Keratinocyte (primary cell): ENCODE results near the gene DNAJC27. TPM values are rescaled to one million over a fixed set of nuclear protein-coding genes. Genes with fewer than 3 reads are reported as not detected.

ENCODE experiments used
- DNase-seq: peaks from one replicate; pipeline ENCODE4 v3.0.0-alpha.2; 2011; ENCODE audit warnings: low read depth, missing footprints, low spot score
- FAIRE-seq: peaks from 2 replicates; lab custom pipeline; 2011; peaks lifted over from hg19 to GRCh38; lab: Jason Lieb, UNC
- H2AFZ ChIP-seq: 2 replicates; pipeline ENCODE4 v1.6.0; 2012; ENCODE audit warnings: low read length, control low read depth, inconsistent platforms; ENCODE audit not compliant: control insufficient read depth
- H3K27ac ChIP-seq: 2 replicates; pipeline ENCODE4 v1.5.1; 2011; ENCODE audit warnings: low read length; ENCODE audit not compliant: control insufficient read depth, insufficient read depth
- H3K27me3 ChIP-seq: 3 replicates; pipeline ENCODE4 v1.6.0; 2011; ENCODE audit warnings: low read length; ENCODE audit not compliant: control insufficient read depth, insufficient read depth; ENCODE audit errors: extremely low read depth
- H3K36me3 ChIP-seq, 2 experiments: 2 replicates in 1 of 2; 3 replicates in 1 of 2; pipeline ENCODE4 v1.5.1; 2011; ENCODE audit warnings: low read length in 2 of 2, mild to moderate bottlenecking in 1 of 2; ENCODE audit not compliant: control insufficient read depth in 2 of 2, insufficient read depth in 2 of 2; ENCODE audit errors: extremely low read depth in 1 of 2
- H3K4me1 ChIP-seq: 3 replicates; pipeline ENCODE4 v1.5.1; 2011; ENCODE audit warnings: low read length; ENCODE audit not compliant: control insufficient read depth, insufficient read depth; ENCODE audit errors: extremely low read depth
- H3K4me2 ChIP-seq: 3 replicates; pipeline ENCODE4 v1.6.0; 2011; ENCODE audit warnings: low read depth, low read length; ENCODE audit not compliant: control insufficient read depth, insufficient read depth; ENCODE audit errors: extremely low read depth
- H3K4me3 ChIP-seq, 3 experiments: fragments of 200-600 bp in 1 of 3; sonication (generic) in 1 of 3; 2 replicates in 2 of 3; 3 replicates in 1 of 3; pipeline ENCODE4 v1.5.1; 2011 to 2016; ENCODE audit warnings: low read length in 3 of 3, mild to moderate bottlenecking in 3 of 3, control low read depth in 2 of 3, inconsistent platforms in 1 of 3, low read depth in 1 of 3, mixed read lengths in 1 of 3, mixed run types in 1 of 3, moderate library complexity in 1 of 3; ENCODE audit not compliant: control insufficient read depth in 2 of 3, insufficient read depth in 2 of 3; ENCODE audit errors: extremely low read depth in 1 of 3
- H3K79me2 ChIP-seq: 2 replicates; pipeline ENCODE4 v1.6.0; 2012; ENCODE audit warnings: low read length; ENCODE audit not compliant: control insufficient read depth, insufficient read depth
- H3K9ac ChIP-seq: 3 replicates; pipeline ENCODE4 v1.6.0; 2011; ENCODE audit warnings: low read length; ENCODE audit not compliant: control insufficient read depth, insufficient read depth; ENCODE audit errors: extremely low read depth
- H3K9me1 ChIP-seq: 3 replicates; pipeline ENCODE4 v1.6.0; 2011; ENCODE audit warnings: low read length; ENCODE audit not compliant: control insufficient read depth, insufficient read depth; ENCODE audit errors: extremely low read depth
- H3K9me3 ChIP-seq: 2 replicates; pipeline ENCODE4 v1.5.1; 2012; ENCODE audit warnings: low read depth, low read length; ENCODE audit not compliant: control insufficient read depth
- H4K20me1 ChIP-seq: 3 replicates; pipeline ENCODE4 v1.6.0; 2011; ENCODE audit warnings: low read length; ENCODE audit not compliant: control insufficient read depth, insufficient read depth; ENCODE audit errors: extremely low read depth
- EZH2 ChIP-seq: IDR thresholded peaks from one replicate; pipeline ENCODE4 v1.6.1; 2012; ENCODE audit warnings: inconsistent platforms, mild to moderate bottlenecking, low read length, moderate library complexity
- dilution Hi-C: fragments of 300-500 bp; cut with MboI; formaldehyde crosslinking; loops from one replicate; pipeline ENCODE4 v1.7.0; 2020; ENCODE audit warnings: low sequenced_read_pairs; ENCODE audit not compliant: extremely low pct_ligation_motif_present
- polyA plus RNA-seq, 5 experiments: library from polyadenylated mRNA; depleted of rRNA in 3 of 5; stranded (reverse) in 3 of 5; stranded (forward) in 1 of 5; unstranded in 1 of 5; fragments of >200 nt; gene quantifications; 1 replicate in 1 of 5; 2 replicates in 3 of 5; 3 replicates in 1 of 5; pipeline versions ENCODE4 v1.2.1 to v1.2.3, GENCODE V29; 2011 to 2012; ENCODE audit warnings: missing spikeins in 2 of 5, low read depth in 1 of 5, low replicate concordance in 1 of 5
- TF ChIP-seq, protein P1 (sequence below), 3 experiments: IDR thresholded peaks in 1 of 3; conservative IDR thresholded peaks in 1 of 3; optimal IDR thresholded peaks in 1 of 3; 2 replicates in 2 of 3; 3 replicates in 1 of 3; pipeline versions ENCODE3 to v1.5.1; 2011; ENCODE audit warnings: low read length in 3 of 3, mild to moderate bottlenecking in 3 of 3, moderate library complexity in 2 of 3, control low read depth in 1 of 3, inconsistent platforms in 1 of 3; ENCODE audit not compliant: insufficient read depth in 2 of 3; ENCODE audit errors: extremely low read depth in 1 of 3

DNAJC27 gene
- polyA plus RNA-seq, 1 donor (not counting 4 experiments of a cell fraction or from before 2014, with no cell fraction given) = 3.4 TPM

GRCh38 chr2:24906466-24906865, 65.3 kb downstream of the DNAJC27 start:
- Histone ChIP-seq H3K9me1 (no peaks in the 10 kb centered on the region), H3K9me3 (no peaks in the 10 kb centered on the region), H3K9ac (no peak overlapping the region), H3K79me2 (peaks cover 11% of the 10 kb centered on the region), H3K27ac (no peak overlapping the region), H3K4me1 (no peaks in the 10 kb centered on the region), H3K4me2 (no peak overlapping the region), H3K4me3 (no peak overlapping the region), H3K27me3 (no peaks in the 10 kb centered on the region), H2AFZ (no peak overlapping the region), H4K20me1 (no peaks in the 10 kb centered on the region), H3K36me3 (no peaks in the 10 kb centered on the region)
- TF ChIP-seq, protein P1, sequence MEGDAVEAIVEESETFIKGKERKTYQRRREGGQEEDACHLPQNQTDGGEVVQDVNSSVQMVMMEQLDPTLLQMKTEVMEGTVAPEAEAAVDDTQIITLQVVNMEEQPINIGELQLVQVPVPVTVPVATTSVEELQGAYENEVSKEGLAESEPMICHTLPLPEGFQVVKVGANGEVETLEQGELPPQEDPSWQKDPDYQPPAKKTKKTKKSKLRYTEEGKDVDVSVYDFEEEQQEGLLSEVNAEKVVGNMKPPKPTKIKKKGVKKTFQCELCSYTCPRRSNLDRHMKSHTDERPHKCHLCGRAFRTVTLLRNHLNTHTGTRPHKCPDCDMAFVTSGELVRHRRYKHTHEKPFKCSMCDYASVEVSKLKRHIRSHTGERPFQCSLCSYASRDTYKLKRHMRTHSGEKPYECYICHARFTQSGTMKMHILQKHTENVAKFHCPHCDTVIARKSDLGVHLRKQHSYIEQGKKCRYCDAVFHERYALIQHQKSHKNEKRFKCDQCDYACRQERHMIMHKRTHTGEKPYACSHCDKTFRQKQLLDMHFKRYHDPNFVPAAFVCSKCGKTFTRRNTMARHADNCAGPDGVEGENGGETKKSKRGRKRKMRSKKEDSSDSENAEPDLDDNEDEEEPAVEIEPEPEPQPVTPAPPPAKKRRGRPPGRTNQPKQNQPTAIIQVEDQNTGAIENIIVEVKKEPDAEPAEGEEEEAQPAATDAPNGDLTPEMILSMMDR (optimal IDR thresholded peaks at IDR 0.05 in 1 of 3, IDR thresholded peaks at IDR 0.05 in 1 of 3, conservative IDR thresholded peaks at IDR 0.05 in 1 of 3; ENCODE audit: extremely low read depth in 1 of 3, insufficient read depth in 2 of 3, low read length in 3 of 3) = no peak
- no peak for TF ChIP-seq EZH2
- dilution Hi-C loops = no loop called here
- no peak for FAIRE-seq
- DNase-seq = no peak

- Histone ChIP-seq H3K27me3 (no peaks in the 10 kb centered on the region), H3K9me1 (no peaks in the 10 kb centered on the region), H3K36me3 (peaks cover 0 to 8% of the 10 kb centered on the region in 2 experiments), H3K9ac (no peak overlapping the region), H2AFZ (no peak overlapping the region), H3K27ac (no peak overlapping the region), H4K20me1 (no peaks in the 10 kb centered on the region), H3K9me3 (no peaks in the 10 kb centered on the region), H3K79me2 (peaks cover 2% of the 10 kb centered on the region), H3K4me3 (no peak overlapping the region), H3K4me1 (no peaks in the 10 kb centered on the region), H3K4me2 (no peak overlapping the region)
- dilution Hi-C loops = no loop called here
- no peak for DNase-seq
- TF ChIP-seq EZH2 = no peak
- TF ChIP-seq, protein P1 (optimal IDR thresholded peaks at IDR 0.05 in 1 of 3, IDR thresholded peaks at IDR 0.05 in 1 of 3, conservative IDR thresholded peaks at IDR 0.05 in 1 of 3; ENCODE audit: extremely low read depth in 1 of 3, insufficient read depth in 2 of 3, low read length in 3 of 3) = no peak
- no peak for FAIRE-seq
Observed at GRCh38 chr2:24903161-24904103, 68.3 kb downstream of the DNAJC27 start.
